Caki2 (cell line): ENCODE data around the gene NINJ2. TPM values are rescaled to one million over a fixed set of nuclear protein-coding genes. Genes with fewer than 3 reads are reported as not detected.
"Not testable (repeated sequence)": the region's sequence is repeated elsewhere in the genome, so short reads cannot be mapped to it uniquely, and the experiment has no call there.

Experiments
- DNase-seq: peaks from one replicate; pipeline ENCODE4 v3.0.0-alpha.2; 2015; ENCODE audit warnings: low read depth
- in situ Hi-C: cut with HindIII; loops from 2 replicates; pipeline ENCODE4 v1.10.0; 2016; ENCODE audit warnings: low sequenced_read_pairs, low pct_unique_long_range_greater_than_20kb, mixed read lengths
- total RNA-seq: library from RNA; depleted of rRNA; stranded (reverse); fragments of >200 nt; shearing (Covaris generic); gene quantifications from 2 replicates; pipeline ENCODE4 v1.2.3, GENCODE V29; 2014; ENCODE audit warnings: low replicate concordance

The NINJ2 gene
- total RNA-seq, 1 experiment from 2014 or later, result not detected

DNA sequence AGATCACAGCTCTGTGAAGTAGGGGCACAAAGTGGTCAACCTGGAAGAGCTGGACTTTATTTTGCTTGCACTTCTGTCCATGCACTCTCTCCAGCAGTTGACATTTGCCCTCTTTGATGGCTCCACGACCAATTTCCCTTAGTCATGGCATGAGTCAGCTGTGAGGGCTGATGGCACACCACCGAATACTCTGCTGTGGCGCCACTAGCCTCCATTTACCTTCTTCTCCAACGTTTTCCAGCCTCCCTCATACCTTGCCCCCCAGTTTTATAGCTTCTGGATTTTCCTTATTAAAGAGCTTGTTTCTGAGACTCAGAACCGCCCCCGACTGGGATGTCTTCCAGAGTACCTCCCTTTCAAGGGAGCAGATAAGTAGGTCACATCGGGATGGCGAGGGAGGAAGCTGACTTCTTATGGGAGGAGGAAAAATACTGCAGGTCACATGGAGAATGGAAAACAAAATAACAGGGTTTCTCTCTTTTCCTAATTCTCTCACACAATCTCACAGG is 17.6 kb downstream of the NINJ2 start:
- peak; percentile 29 for DNase-seq
- in situ Hi-C loops, result no loop called here

DNA sequence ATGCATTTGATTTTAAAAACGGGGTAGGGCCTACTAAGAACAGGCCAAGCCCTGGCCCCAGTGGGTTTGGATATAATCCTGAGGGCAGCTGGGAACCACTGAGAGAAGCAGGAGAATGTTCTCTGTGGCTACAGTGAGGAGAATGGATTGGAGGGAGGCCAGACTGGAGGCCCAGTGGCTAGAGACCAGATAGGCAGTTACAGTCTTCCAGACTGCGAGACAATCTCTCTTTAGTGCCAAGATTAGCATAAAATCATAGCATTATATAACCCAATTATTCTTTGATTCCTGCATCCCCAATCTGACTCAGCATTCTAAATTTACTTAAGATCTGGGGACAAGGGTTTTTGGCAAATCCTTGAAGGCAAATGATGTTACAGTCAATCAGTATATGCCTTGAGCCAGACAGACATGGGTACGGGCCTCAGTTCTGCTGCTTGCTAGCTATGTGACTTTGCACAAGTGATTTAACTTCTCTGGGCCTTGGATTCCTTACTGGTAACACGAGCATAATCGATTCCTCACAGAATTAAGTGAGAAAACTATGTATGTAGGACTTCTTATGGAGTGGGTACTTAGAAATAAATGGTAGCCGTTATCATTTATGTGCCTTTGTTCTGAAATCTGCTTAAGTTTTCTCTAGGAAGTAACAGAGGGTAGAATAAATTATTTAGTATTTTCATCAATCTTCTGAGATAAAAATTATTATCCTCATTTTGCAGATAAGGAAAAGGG is 18.3 kb downstream of the NINJ2 start:
- in situ Hi-C loops, result no loop called here
- DNase-seq, result no peak

DNA sequence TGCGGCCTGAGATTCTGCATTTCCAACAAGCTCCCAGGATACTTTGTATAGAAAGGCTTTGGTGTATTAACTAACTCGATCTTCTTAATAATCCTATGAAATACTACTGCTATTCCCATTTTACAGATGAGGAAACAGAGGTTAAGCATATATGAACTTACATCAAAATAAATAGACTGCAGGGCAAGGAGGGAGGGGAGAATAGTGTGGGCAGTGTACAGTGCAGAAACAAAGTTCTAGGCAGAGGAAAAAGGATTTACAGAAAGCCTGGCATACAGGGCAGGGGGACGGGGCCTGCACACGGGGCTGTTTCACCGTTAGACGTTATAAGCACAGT is 19.0 kb downstream of the NINJ2 start:
- in situ Hi-C loops, result no loop called here
- no peak for DNase-seq

DNA sequence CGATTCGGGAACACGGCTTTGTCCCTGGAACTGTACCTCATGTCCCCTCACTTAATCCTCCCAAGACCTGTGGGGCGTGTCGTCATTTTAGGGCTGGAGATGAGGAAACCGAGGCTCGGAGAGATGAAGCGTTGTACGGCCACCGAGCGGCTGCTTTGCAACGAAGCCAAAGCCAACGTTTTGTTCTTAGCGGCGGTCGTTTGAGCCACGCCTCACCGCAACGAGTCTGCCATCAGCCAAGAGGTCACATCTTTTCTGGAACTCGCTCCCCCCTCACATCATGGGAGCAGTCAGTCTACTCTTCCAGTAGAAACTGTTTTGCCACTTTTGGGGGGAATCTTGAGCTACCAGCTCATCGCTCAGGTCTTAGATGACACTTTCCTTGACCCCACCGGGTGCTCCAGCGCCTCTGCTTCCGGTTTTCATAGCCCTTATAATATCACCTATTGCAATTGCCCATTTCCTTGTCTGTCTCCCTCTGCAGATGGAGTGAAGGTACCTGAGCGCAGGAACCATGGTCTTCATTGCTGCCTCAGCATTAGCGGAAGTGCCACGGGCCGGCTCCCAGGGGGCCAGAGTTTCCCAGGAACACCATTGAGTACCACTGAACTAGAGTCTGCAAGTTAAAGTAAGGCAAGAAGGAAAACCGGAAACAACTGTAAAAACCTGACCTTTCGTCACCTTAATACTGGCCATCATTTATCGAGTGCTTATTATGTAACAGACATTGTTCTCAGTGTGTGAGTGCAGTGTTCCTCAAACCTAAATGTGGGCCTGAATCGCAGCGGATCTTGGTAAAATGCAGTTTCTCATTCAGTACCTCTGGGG is 19.6 kb downstream of the NINJ2 start:
- DNase-seq, result no peak
- in situ Hi-C loops, result no loop called here

DNA sequence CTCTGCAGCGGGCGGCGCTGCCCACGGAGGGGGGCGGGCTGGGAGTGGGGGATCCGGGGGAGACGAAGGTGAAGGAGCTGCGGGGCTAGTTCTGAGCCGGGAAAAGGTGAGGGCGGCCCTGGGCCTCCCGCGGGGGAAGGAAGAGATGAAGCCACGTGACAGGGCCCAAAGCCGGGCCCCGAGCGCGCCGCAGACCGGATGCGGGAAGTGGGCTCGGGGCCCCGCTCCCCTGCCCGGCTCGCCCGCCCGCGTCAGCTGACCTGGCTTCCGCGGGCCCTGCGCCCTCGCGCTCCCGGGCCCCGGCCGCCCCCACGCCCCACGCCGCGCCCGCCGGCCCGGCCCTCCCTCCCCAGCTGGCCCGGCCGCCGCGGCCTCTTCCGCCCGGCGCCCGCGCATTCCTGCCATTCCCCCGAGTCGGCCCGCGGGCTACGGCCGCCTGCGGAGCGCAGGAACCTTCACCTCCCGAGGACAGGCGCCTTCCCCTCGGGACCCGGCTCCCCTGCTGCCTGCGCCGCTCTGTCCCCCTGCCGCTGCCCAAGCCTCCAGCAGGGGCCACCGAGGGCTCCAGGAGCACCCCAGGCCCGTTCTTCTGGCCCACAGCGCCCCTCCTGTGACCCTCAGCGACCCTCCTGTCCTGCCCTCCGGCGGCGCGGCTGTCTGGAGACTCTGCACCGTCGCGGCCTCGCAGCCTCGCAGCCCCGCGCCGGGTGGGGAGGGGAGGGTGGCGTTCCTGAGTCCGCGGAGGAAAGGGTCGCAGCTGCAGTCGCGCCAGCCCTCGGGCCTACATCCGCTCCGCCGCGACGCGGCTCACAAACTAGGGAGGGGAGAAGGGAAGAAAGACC is 20.4 kb downstream of the NINJ2 start:
- no peak for DNase-seq
- in situ Hi-C loops, result no loop called here

DNA sequence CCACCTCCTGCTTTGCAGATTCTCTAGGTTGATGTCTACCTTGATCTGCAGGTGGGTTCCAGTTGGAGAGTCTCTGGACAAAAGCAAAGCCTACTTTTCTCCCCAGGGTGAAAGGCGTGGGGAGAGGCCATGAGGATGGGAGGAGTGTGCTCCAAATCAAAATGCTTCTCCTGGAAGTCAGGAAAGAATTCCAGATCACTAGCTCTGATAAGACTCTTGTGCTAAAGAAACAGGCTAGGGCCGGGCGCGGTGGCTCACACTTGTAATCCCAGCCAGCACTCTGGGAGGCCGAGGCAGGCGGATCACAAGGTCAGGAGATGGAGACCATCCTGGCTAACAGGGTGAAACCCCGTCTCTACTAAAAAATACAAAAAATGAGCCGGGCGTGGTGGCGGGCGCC is 21.9 kb downstream of the NINJ2 start:
- in situ Hi-C loops, result not testable (repeated sequence)

DNA sequence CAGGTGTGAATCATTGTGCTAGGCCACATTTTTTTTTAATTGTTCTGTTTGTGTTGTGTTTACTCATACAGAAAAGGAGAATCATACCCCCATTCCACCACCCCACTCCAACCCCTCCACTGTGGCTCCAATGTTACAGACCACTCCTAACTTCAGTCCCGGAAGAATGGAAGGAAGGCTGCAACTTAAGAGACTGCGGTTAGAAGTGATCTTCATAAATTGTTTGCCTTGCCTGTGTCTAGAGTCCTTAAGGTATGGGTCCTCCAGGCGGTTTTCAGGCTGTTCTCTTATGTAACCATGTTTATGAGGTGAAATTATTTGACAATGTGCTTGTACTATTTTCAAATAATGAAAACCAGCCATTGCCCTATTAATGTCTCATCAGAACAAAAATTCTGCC is 22.5 kb downstream of the NINJ2 start:
- no peak for DNase-seq
- in situ Hi-C loops, result no loop called here

More for the DNA sequence above, 21.9 kb downstream of the NINJ2 start:
- DNase-seq, result not testable (repeated sequence)

DNA sequence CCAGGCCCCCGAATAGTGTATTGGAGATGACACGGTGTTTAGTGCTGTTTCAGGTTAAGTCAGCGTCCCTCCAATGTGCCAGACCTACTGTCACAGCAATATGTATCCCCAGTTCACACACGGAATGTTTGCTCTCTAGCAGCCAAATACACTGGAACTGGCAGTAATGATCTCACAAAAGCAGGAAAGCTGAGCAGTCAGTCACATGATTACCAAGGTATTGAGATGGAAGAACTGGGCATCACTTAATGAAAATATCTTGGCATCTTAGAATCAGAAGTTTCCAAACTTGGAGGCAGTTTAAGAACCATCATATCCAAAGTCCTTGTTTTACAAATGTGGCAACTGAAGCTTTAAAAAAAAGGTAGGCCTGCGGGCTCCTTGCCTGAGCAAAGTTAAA is 23.3 kb downstream of the NINJ2 start:
- no peak for DNase-seq
- in situ Hi-C loops, result no loop called here

DNA sequence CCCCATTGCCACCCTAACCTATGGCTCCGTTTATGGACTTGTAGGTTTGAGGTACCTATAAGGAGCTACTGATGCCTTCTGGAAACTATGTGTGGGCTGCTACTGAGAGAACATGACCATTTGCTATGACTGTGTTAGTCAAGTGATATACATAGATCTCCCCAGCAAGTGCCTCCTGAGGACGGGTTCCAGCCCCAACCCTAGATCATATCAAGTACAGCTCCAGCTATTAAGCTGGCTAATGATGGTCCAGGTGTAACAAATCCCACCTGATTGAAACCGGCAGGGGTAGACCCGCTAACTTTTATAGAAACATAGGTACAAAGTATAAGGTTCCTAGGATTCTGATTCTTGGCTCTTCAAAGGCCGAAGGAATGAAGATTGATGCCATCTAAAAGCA is 23.7 kb downstream of the NINJ2 start:
- in situ Hi-C loops, result no loop called here
- no peak for DNase-seq

DNA sequence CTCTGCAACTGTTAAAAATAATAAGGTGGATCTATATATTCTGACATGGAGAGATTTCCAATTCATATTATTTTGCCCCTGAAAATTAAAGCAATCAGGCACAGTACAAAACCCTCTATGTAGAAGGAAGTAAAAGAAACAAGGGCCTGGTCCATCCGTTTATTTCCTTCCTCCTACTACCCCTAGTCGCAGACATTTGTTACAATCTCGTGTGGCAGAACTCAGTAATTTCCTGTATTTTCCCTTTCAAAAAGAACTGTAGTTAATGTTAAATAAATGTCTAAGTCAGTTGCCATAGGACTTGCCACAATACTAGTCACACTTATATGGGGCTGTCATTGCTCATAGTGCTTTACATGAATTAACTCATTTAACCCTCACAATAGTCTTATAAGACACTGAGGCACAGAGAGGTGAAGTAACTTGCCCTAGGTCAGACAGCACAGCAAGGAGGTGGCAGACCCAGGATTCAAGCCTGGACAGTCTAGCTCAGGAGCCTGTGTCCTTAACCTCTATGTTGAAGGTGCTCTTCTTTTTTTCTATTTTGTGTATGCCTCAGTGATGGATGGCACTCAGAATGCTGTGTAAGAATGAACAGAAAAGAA is 24.2 kb downstream of the NINJ2 start:
- DNase-seq, result no peak
- in situ Hi-C loops, result no loop called here

DNA sequence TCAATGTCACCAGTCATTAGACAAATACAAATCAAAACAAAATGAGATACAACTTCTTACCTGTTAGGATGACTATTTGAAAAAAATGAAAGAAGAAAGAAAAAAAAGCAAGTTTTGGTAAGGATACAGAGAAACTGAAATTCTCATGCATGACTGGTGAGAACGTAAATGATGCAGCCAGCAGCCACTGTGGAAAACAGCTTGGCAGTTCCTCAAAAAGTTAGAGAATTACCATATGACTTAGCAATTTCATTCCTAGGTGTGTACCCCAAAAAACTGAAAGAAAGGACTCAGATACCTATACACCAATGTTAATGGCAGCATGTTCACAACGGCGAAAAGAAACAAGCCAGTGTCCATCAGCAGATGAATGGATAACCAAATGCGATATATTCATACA is 26.6 kb downstream of the NINJ2 start:
- in situ Hi-C loops, result no loop called here
- no peak for DNase-seq

DNA sequence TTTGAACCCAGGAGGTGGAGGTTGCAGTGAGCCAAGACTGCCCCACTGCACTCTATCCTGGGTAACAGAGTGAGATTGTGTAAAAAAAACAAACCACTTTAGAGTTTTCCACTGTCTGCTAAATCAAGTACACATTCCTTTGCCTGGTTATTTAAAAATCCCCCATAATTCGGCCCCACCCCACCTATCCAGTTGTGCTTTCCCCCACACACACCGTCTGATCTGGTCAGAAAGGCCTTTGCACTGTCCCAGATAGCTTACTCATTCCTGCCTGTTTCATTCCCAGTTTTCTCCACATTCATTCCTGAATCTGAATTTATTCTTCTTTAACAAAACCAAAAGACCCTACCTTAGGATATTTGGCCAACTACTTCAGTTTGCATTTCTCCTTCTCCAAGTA is 29.5 kb downstream of the NINJ2 start:
- no peak for DNase-seq

DNA sequence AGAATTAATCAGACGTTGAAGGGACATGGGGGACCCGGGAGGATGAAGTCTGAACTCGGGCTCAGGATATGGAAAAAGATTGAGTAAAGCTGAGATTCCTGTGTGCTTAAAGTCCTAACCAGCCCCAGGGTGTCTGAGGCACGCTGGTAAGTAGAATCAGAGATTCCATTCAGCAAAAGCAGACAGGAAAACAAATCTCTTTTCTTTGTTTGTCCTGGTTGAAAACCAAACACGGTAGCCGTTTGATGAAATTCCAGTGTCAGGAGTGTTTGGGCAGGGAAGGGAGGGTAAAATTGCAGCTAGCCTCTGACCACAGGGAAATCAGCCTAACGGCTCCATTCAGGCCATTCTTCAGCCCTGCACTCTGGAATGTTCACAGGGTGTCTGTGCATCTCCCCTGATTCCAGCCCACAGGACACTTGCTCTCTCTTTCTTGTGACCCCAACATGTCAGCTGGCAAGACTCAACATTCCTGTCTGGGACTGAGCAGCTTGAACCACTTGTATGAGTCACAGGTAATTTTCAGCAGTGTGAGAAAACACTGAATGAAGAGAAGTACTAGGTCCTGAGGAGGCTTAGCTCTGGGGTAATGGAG is 31.0 kb downstream of the NINJ2 start:
- in situ Hi-C loops, result no loop called here
- peak; percentile 82 for DNase-seq

More for the DNA sequence above, 29.5 kb downstream of the NINJ2 start:
- in situ Hi-C loops, result no loop called here

DNA sequence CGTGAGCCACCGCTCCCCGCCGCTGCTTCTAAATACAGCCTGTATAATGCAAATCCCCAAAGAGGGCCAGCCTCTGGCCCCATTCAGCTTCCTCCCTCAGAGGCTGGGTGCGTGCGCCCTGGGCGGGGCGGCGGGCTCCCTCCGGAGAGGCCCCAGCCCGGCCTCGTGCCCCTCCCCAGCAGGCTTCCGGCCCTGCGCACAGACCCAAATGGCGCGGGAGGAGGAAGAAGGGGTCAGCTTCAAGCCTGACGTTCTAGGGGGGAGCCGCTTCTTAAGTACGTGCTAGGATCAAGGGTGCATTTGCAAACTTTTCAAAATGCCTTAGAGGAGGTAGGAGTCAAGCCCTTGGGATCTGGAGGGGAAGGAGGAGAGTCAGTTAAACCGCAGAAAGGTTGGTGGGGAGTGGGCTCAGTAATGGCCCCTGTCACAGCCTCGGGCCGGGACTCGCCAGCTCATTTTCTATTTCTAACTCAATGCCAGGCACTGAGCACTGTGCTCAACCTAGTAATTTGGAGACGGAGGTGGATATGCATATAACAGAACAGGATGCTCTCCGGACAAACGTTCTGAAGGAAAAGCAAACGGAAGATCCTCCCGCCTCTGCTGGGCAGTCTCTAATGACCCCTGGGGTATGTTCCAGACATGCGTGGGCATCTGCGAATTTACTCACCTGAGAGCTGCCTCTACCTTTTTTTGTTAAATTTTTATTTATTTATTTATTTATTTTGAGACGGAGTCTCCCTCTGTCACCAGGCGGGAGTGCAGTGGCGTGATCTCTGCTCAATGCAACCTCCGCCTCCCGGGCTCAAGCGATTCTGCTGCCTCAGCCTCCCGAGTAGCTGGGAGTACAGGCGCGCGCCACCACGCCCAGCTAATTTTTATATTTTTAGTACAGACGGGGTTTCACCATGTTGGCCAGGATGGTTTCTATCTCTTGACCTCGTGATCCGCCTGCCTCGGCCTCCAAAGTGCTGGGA is 32.3 kb downstream of the NINJ2 start:
- in situ Hi-C loops, result no loop called here
- DNase-seq, result no peak

DNA sequence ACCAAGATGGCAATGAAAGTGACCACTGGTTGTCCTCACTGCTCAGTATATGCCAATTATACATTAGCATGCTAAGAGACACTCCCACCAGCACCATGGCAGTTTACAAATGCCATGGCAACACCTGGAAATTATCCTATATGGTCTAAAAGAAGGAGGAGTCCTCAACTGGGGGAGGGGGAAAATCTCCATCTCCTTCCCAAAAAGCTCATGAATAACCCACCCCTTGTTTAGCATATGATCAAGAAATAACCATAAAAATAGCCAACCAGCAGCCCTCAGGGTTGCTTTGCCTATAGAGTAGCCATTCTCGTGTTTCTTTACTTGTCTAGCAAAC is 34.5 kb downstream of the NINJ2 start:
- in situ Hi-C loops, DNase-seq: not testable (repeated sequence)

DNA sequence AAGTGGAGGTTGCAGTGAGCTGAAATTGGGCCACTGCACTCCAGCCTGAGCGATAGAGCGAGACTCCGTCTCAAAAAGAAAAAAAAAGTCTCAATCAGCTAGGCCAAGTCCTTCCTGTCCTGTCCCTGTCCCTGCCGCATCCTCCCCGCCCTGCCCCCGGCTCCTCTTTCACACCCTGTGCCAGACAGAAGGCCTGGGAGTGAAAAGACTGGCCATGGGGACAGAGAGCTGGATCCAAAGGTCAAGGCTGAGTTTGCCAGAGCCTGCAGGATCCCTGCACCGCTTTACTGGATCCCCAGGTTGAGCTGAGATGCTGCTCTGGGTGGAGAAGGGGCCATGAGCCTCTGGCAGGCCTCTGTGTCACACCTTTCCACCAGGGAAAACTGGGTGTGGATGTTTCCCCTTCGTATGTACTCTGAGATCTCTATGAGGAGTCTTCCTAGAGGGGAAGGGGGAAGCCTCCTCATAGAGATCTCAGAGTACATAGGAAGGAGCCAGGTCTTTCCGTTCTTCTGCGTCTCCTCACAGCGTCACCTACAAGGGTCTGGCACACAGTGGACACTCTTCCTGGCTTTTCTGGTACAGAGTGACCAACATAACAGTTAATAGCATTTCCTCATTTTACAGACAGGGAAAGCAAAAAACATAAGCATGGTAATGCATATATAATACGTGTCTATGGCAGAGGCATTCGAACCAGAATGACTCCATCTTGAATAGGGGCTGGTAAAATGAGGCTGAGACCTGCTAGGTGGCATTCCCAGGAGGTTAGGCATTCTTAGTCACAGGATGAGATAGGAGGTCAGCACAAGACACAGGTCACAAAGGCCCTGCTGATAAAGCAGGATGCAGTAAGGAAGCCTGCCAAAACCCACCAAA is 35.1 kb downstream of the NINJ2 start:
- in situ Hi-C loops, result no loop called here
- no peak for DNase-seq
